Adrenal gland (tissue), 5 donors: ENCODE measurements around the gene GAK.

Experiments
- POLR2A ChIP-seq, 2 donors: fragments of 450-650 bp; IDR thresholded peaks; one replicate each; pipeline ENCODE4 v1.6.1; 2017; ENCODE audit warnings: antibody characterized with exemption in 2 of 2, mild to moderate bottlenecking in 2 of 2, moderate library complexity in 1 of 2
- TF ChIP-seq, protein P1 (sequence below), 6 experiments: fragments of 450-650 bp in 4 of 6; fragments of 200-600 bp in 2 of 6; sonication (generic) in 1 of 6; IDR thresholded peaks; 1 replicate in 5 of 6; 2 replicates in 1 of 6; pipeline versions ENCODE4 v1.5.1 to v1.8.0; 2016 to 2021; ENCODE audit warnings: antibody characterized with exemption in 6 of 6, mild to moderate bottlenecking in 2 of 6, moderate library complexity in 1 of 6
- donor health status: DM: no; HTN: no; CAD: no.

DNA sequence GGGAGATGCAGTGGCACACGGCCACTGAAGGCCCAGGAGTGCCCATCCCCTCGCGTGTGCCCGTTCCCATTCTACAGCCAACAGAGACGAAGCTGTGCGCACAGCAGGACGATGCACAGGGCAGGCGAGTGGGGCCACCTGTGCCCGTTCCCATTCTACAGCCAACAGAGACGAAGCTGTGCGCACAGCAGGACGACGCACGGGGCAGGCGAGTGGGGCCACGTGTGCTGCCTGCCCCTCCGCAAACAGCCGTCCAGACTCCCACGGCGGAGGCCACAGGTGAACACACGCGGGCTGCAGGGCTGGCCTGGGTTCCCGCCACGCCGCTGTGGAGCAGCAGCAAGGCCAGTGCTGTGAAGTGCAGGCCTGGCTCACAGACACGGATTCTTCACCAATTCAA, 32.0 kb downstream of the GAK start:
- TF ChIP-seq, protein P1, sequence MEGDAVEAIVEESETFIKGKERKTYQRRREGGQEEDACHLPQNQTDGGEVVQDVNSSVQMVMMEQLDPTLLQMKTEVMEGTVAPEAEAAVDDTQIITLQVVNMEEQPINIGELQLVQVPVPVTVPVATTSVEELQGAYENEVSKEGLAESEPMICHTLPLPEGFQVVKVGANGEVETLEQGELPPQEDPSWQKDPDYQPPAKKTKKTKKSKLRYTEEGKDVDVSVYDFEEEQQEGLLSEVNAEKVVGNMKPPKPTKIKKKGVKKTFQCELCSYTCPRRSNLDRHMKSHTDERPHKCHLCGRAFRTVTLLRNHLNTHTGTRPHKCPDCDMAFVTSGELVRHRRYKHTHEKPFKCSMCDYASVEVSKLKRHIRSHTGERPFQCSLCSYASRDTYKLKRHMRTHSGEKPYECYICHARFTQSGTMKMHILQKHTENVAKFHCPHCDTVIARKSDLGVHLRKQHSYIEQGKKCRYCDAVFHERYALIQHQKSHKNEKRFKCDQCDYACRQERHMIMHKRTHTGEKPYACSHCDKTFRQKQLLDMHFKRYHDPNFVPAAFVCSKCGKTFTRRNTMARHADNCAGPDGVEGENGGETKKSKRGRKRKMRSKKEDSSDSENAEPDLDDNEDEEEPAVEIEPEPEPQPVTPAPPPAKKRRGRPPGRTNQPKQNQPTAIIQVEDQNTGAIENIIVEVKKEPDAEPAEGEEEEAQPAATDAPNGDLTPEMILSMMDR (IDR thresholded peaks at IDR 0.05) = no peak
- TF ChIP-seq POLR2A (IDR thresholded peaks at IDR 0.05) = no peak
